Astrocyte (in vitro differentiated cells and primary cell): ENCODE measurements around the gene UBR4. TPM values are rescaled to one million over a fixed set of nuclear protein-coding genes. Genes with fewer than 3 reads are reported as not detected.
A peak's percentile ranks its signal among the peaks of the same experiment; 100 is the strongest.

ENCODE experiments used
- DNase-seq: peaks from one replicate; pipeline ENCODE4 v3.0.0-alpha.2; 2010; ENCODE audit warnings: low read depth
- FAIRE-seq: peaks from 2 replicates; lab custom pipeline; 2011; peaks lifted over from hg19 to GRCh38; lab: Jason Lieb, UNC
- H2AFZ ChIP-seq: 2 replicates; pipeline ENCODE4 v1.6.0; 2012; ENCODE audit warnings: low read depth, low read length, inconsistent platforms
- H3K27ac ChIP-seq: 2 replicates; pipeline ENCODE4 v1.5.1; 2011; ENCODE audit warnings: low read depth, low read length, inconsistent platforms
- H3K27me3 ChIP-seq: 2 replicates; pipeline ENCODE4 v1.6.0; 2011; ENCODE audit warnings: low read length, inconsistent platforms; ENCODE audit not compliant: insufficient read depth
- H3K36me3 ChIP-seq: 2 replicates; pipeline ENCODE4 v1.5.1; 2011; ENCODE audit warnings: low read length, inconsistent platforms; ENCODE audit not compliant: insufficient read depth
- H3K4me1 ChIP-seq: 2 replicates; pipeline ENCODE4 v1.5.1; 2011; ENCODE audit warnings: low read length, inconsistent platforms; ENCODE audit not compliant: insufficient read depth
- H3K4me2 ChIP-seq: 2 replicates; pipeline ENCODE4 v1.6.0; 2012; ENCODE audit warnings: low read length, inconsistent platforms
- H3K4me3 ChIP-seq: 2 replicates; pipeline ENCODE4 v1.5.1; 2011; ENCODE audit warnings: low read depth, mild to moderate bottlenecking, low read length, inconsistent platforms; ENCODE audit not compliant: insufficient read depth
- H3K79me2 ChIP-seq: 2 replicates; pipeline ENCODE4 v1.6.0; 2012; ENCODE audit warnings: mild to moderate bottlenecking, low read length, inconsistent platforms; ENCODE audit not compliant: insufficient read depth
- H3K9ac ChIP-seq: 2 replicates; pipeline ENCODE4 v1.6.0; 2012; ENCODE audit warnings: mild to moderate bottlenecking, low read length, inconsistent platforms
- H3K9me3 ChIP-seq: 2 replicates; pipeline ENCODE4 v1.5.1; 2012; ENCODE audit warnings: low read depth, mild to moderate bottlenecking, low read length, inconsistent platforms; ENCODE audit not compliant: insufficient read depth
- H4K20me1 ChIP-seq: 2 replicates; pipeline ENCODE4 v1.6.0; 2012; ENCODE audit warnings: low read length, inconsistent platforms; ENCODE audit not compliant: insufficient read depth
- H3K27ac Mint-ChIP-seq: one replicate; pipeline ENCODE4 v1.8.0; 2021; ENCODE audit warnings: mild to moderate bottlenecking, mixed read lengths; ENCODE audit not compliant: unreplicated experiment
- H3K27me3 Mint-ChIP-seq: one replicate; pipeline ENCODE4 v1.8.0; 2021; ENCODE audit warnings: low read depth, mixed read lengths; ENCODE audit not compliant: unreplicated experiment
- H3K36me3 Mint-ChIP-seq: one replicate; pipeline ENCODE4 v1.8.0; 2021; ENCODE audit warnings: low read depth, mixed read lengths; ENCODE audit not compliant: unreplicated experiment
- H3K4me1 Mint-ChIP-seq: one replicate; pipeline ENCODE4 v1.8.0; 2021; ENCODE audit warnings: low read depth, mixed read lengths; ENCODE audit not compliant: unreplicated experiment
- H3K4me3 Mint-ChIP-seq: one replicate; pipeline ENCODE4 v1.8.0; 2021; ENCODE audit warnings: mild to moderate bottlenecking, moderate library complexity, mixed read lengths; ENCODE audit not compliant: unreplicated experiment
- H3K9me3 Mint-ChIP-seq: one replicate; pipeline ENCODE4 v1.8.0; 2021; ENCODE audit warnings: mild to moderate bottlenecking, mixed read lengths; ENCODE audit not compliant: unreplicated experiment
- EZH2 ChIP-seq: IDR thresholded peaks from 2 replicates; pipeline ENCODE4 v1.6.1; 2012; ENCODE audit warnings: mild to moderate bottlenecking, low read length, inconsistent platforms; ENCODE audit not compliant: insufficient read depth
- total RNA-seq: library from RNA; stranded (reverse); gene quantifications from 2 replicates; pipeline ENCODE4 v1.2.1, GENCODE V29; 2021
- TF ChIP-seq, protein P1 (sequence below): IDR thresholded peaks from 2 replicates; pipeline ENCODE4 v1.5.1; 2011; ENCODE audit warnings: low read depth, mild to moderate bottlenecking, inconsistent platforms, low read length, moderate library complexity; ENCODE audit not compliant: insufficient read depth

The UBR4 gene
- total RNA-seq, 1 donor from 2014 or later = 153 TPM

DNA sequence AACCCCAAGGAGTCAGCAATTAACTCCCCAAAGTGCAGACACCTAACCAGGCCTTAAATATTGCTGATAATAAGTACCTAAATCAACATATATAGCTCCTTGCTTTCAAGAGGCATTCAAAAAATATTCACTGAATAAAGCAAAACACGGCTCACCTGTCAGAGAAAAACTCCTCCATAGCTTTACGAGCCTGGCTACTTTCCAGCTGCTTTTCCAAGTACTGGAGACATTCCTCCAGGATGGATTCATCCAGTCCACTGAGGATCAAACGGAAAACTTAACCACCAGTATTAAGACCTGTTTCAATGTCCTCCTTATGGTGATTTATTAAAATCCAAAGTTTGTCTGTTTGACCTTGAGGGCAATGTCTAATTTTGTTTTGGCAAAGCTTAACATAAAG, 44.6 kb downstream of the UBR4 start:
- H3K4me1 ChIP-seq = peaks cover 19% of the 10 kb centered on the region
- H3K9me3 ChIP-seq = no peaks in the 10 kb centered on the region
- H3K9ac ChIP-seq = no peak overlapping the region
- Mint-ChIP-seq H3K4me3 (no peak overlapping the region), H3K36me3 (peaks cover 46% of the 10 kb centered on the region), H3K4me1 (peaks cover 41% of the 10 kb centered on the region), H3K9me3 (no peaks in the 10 kb centered on the region), H3K27ac (peak overlapping the region; percentile 72), H3K27me3 (no peaks in the 10 kb centered on the region)
- DNase-seq = peak; percentile 23
- peaks cover 89% of the 10 kb centered on the region for H3K36me3 ChIP-seq
- no peak overlapping the region for H2AFZ ChIP-seq
- H3K79me2 ChIP-seq = no peaks in the 10 kb centered on the region
- H3K27ac ChIP-seq = no peak overlapping the region
- no peak for FAIRE-seq
- H4K20me1 ChIP-seq = peaks cover 62% of the 10 kb centered on the region
- no peak for TF ChIP-seq EZH2
- TF ChIP-seq, protein P1, sequence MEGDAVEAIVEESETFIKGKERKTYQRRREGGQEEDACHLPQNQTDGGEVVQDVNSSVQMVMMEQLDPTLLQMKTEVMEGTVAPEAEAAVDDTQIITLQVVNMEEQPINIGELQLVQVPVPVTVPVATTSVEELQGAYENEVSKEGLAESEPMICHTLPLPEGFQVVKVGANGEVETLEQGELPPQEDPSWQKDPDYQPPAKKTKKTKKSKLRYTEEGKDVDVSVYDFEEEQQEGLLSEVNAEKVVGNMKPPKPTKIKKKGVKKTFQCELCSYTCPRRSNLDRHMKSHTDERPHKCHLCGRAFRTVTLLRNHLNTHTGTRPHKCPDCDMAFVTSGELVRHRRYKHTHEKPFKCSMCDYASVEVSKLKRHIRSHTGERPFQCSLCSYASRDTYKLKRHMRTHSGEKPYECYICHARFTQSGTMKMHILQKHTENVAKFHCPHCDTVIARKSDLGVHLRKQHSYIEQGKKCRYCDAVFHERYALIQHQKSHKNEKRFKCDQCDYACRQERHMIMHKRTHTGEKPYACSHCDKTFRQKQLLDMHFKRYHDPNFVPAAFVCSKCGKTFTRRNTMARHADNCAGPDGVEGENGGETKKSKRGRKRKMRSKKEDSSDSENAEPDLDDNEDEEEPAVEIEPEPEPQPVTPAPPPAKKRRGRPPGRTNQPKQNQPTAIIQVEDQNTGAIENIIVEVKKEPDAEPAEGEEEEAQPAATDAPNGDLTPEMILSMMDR = no peak
- H3K4me3 ChIP-seq = no peak overlapping the region
- no peak overlapping the region for H3K4me2 ChIP-seq
- H3K27me3 ChIP-seq = no peaks in the 10 kb centered on the region

DNA sequence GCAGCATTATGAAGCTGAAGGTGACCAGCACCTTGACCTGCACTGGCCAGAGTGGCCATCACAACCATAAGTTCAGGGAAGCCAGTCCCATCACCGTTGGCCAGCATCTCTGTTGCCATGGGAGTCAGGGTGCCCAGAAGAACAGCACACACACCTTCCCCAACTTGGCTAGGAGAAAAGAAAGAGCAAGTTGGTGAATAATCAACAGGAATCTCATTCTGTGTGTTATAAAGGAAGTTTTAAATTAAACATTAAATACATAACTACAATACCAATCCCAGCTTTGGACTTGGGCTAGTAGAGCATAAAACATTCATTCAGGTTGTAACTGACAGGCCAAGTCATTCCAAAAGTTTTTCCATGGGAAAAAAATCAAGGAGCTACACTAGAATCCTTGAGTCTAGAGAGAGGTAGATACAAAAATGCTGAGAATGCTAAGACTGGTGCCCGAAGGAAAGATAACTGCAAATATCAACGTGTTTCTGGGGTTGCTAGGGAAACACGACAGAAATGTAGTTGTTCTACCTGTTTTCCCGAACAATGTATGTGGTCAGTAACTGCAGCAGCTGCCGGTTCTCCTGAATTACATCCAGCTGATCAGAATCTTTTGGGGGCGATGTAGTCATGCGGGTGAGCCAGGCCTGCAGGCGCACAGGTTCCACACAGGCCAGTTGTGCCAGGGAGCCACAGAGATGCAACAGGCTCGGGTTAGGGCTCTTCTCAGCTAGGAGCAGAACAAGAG, 45.6 kb downstream of the UBR4 start:
- Histone ChIP-seq H3K27ac (no peak overlapping the region), H3K4me3 (no peak overlapping the region), H3K9ac (no peak overlapping the region), H3K79me2 (no peaks in the 10 kb centered on the region), H3K36me3 (peaks cover 96% of the 10 kb centered on the region), H3K9me3 (no peaks in the 10 kb centered on the region), H4K20me1 (peaks cover 63% of the 10 kb centered on the region), H3K4me1 (peaks cover 10% of the 10 kb centered on the region), H2AFZ (no peak overlapping the region), H3K27me3 (no peaks in the 10 kb centered on the region), H3K4me2 (no peak overlapping the region)
- TF ChIP-seq, protein P1 = no peak
- no peak for TF ChIP-seq EZH2
- no peaks in the 10 kb centered on the region for H3K9me3 Mint-ChIP-seq
- no peak for DNase-seq
- no peaks in the 10 kb centered on the region for H3K27me3 Mint-ChIP-seq
- FAIRE-seq = no peak
- peaks cover 32% of the 10 kb centered on the region for H3K4me1 Mint-ChIP-seq
- no peak overlapping the region for H3K27ac Mint-ChIP-seq
- H3K36me3 Mint-ChIP-seq = peaks cover 52% of the 10 kb centered on the region
- peak overlapping the region; percentile 9 for H3K4me3 Mint-ChIP-seq

DNA sequence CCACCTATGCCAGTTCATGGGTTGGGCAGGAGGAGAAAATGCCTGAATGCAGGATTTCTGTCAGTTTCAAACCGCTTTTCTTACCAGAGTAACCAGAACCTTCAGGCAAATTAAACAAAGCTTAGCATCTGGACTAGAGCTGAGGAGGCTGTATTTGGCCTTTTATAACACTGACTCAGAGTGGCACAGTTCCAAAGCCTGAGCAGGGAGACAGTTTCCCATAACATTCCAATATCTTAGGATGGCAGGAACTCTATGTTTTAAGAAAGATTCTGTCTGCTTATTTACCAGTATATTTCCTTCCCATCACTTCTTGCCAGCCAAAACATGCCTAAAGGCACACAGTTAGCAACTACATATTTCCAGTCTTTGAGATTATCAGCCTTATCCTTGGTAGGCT, 46.8 kb downstream of the UBR4 start:
- Histone ChIP-seq H3K4me3 (no peak overlapping the region), H3K4me1 (peaks cover 8% of the 10 kb centered on the region), H4K20me1 (peaks cover 54% of the 10 kb centered on the region), H3K27me3 (no peaks in the 10 kb centered on the region), H3K36me3 (peaks cover 92% of the 10 kb centered on the region), H3K27ac (peak overlapping the region; percentile 13), H3K4me2 (peak overlapping the region; percentile 21), H3K9ac (peak overlapping the region; percentile 24), H3K79me2 (no peaks in the 10 kb centered on the region), H3K9me3 (no peaks in the 10 kb centered on the region), H2AFZ (no peak overlapping the region)
- TF ChIP-seq, protein P1 = no peak
- no peak for TF ChIP-seq EZH2
- no peaks in the 10 kb centered on the region for H3K9me3 Mint-ChIP-seq
- peaks cover 29% of the 10 kb centered on the region for H3K4me1 Mint-ChIP-seq
- H3K27me3 Mint-ChIP-seq = no peaks in the 10 kb centered on the region
- DNase-seq (peak; percentile 77), FAIRE-seq (no peak)
- H3K4me3 Mint-ChIP-seq = no peak overlapping the region
- no peak overlapping the region for H3K27ac Mint-ChIP-seq
- H3K36me3 Mint-ChIP-seq = peaks cover 49% of the 10 kb centered on the region
